Left colon (tissue), 2 donors: ENCODE data around the gene GREB1L. TPM values are rescaled to one million over a fixed set of nuclear protein-coding genes. Genes with fewer than 3 reads are reported as not detected.

ENCODE experiments used
- ATAC-seq: fragments of 200-7000 bp; cut with Tn5 transposase; one replicate; pipeline ENCODE4 v1.9.1; 2020; ENCODE audit warnings: mild to moderate bottlenecking, moderate library complexity
- DNase-seq, 2 donors: peaks; one replicate each; pipeline ENCODE4 v3.0.0-alpha.2; 2020
- intact Hi-C, 2 donors: fragments of 100-400 bp; cut with DNase I in 1 of 2; cut with micrococcal nuclease in 1 of 2; formaldehyde crosslinking; loops; one replicate each; pipeline versions ENCODE4 v1.11.2 to v1.14.0; 2022; cut with DNase I, micrococcal nuclease
- total RNA-seq, 2 donors: library from RNA; stranded (reverse); fragmentation: NEBNext Ultra II Directional; extraction: Animal tissue kit (Norgen Biotek cat#: 25700); gene quantifications; one replicate each; pipeline ENCODE4 v1.2.1, GENCODE V29; 2021
- donor health status: DM: no; HTN: no; CAD: no.
- donor health status: DM: yes; HTN: yes; CAD: no.

Gene GREB1L
- total RNA-seq, 2 donors from 2014 or later = 0.28 TPM; not detected in 1

GRCh38 chr18:21456428-21457178, 214.6 kb downstream of the GREB1L start:
- ATAC-seq (no peak), DNase-seq (no peak)
- intact Hi-C loops = no loop called here

DNA sequence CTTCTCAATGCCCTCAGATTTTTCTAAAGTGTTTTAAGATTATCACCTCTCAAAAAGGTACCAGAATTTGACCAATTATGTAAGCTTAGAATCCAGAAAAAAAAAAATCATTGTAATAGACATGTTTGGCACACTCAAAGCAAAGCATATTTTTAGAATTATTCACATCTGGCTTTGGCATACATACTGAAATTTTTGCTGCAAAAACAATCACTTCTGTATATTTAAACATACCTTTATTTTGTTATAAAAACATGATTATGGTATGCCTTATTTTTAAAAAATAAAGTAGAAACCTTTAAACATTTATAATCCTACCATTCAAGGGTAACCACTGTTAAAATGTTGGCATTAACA, 215.1 kb downstream of the GREB1L start:
- DNase-seq = no peak
- no peak for ATAC-seq
- intact Hi-C loops = no loop called here

DNA sequence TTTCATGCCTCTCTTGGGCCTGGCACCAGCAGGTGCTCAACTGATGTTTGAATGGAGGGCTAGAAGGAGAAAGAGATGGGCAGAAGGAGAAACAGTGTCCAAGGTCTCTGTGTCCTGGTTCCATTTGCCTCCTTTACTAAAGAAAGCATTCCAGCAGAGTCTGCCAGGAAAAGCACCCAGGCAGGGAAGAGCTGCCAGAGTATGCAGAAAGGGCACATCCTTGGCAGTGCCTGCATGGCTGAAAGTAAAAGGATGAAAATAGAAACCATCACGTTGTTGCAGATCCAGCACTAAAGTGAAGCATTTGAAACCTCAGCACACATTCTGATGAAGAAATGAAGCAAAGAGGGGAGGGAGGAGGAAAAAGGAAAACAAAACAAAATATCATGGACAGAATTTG, 216.3 kb downstream of the GREB1L start:
- DNase-seq (no peak), ATAC-seq (no peak)
- intact Hi-C loops = no loop called here

DNA sequence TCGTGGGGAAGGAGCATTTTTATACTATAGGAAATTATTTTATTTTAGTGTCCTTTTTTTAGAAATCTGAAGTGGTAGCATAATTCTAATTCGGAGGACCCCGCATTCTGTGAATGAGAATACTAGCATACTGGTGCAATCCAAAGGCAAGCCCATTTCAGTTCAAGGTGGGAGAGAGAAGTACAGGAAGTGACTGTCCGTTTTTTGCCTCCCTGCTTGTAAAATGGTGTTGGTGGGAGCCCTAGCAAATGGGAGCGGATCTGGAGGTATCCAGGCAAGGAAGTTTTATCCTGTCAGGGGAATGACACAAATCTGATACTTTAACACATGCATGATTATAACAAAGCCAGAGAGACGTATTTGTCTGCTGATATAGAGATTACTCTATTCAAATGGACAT, 216.8 kb downstream of the GREB1L start:
- DNase-seq = no peak
- intact Hi-C loops = no loop called here
- no peak for ATAC-seq

- intact Hi-C loops = no loop called here
- no peak for DNase-seq
- ATAC-seq = no peak
Measured at GRCh38 chr18:21459706-21460286, 217.8 kb downstream of the GREB1L start.

DNA sequence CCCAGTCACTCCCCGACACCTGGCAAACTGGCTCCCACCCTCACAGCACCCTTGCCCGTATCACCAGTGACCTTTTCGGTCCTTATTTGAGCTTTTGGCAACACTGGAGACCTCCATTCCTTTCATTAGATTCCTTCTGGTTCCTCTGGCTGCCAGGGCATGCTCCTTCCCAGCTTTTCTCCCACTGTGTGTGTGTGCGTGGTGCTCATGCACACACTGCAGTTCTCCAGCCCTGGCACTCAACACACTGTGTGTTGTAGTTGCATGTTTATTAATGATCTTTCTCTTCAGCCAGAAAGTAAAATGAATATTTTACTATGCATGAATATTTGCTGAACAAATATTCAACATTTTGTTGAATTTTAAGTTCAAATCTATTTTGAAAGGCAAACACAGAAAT, 219.4 kb downstream of the GREB1L start:
- no peak for ATAC-seq
- intact Hi-C loops = no loop called here
- DNase-seq = no peak

- ATAC-seq (no peak), DNase-seq (no peak)
Measured at GRCh38 chr18:21463718-21464117, 221.7 kb downstream of the GREB1L start.

DNA sequence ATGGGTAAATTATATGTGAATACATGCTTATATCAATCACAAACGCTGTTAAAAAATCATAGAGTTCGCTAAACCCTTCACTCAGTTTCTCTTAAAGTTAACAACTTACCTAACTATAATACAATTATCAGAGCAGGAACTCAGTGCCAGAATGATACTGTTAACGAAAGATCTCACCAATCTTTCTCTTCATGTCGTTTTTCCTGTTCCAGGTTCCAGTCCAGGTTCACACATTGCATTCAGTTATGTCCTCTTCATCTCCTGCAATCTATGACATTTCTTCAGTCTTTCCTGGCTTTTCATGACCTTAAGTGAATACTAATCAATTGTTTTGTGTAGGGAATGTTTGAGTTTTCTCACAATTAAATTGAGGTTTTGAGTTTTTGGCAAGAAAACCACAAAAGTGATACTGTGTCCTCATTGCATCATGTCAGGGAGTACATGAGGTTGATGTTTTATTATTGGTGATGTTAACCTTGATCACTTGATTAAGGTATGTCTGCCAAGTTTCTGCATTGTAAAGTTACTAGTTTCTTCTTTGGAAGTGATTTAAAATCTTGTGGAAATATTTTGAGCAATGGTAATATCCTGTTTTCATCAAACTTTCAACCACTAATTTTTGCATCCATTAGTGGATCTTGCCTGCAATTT, 226.6 kb downstream of the GREB1L start:
- intact Hi-C loops = no loop called here
- no peak for ATAC-seq
- no peak for DNase-seq

More at GRCh38 chr18:21463718-21464117, 221.7 kb downstream of the GREB1L start:
- intact Hi-C loops = no loop called here

GRCh38 chr18:21472741-21473140, 230.7 kb downstream of the GREB1L start:
- DNase-seq (no peak), ATAC-seq (no peak)
- intact Hi-C loops = no loop called here

DNA sequence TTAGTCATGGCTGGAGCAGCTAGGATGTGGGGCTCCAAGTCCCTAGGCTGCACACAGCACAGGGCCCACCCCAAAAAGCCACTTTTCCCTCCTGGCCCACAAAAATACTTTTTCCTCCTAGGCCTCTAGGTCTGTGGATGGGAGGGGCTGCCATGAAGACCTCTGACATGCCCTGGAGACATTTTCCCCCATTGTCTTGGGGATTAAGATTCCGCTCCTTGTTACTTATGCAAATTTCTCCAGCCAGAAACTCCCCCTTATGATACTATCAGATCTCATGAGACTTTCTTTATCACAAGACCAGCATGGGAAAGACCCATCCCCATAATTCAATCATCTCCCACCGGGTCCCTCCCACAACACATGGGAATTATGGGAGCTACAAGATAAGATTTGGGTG, 232.6 kb downstream of the GREB1L start:
- ATAC-seq (no peak), DNase-seq (no peak)
- intact Hi-C loops = no loop called here

DNA sequence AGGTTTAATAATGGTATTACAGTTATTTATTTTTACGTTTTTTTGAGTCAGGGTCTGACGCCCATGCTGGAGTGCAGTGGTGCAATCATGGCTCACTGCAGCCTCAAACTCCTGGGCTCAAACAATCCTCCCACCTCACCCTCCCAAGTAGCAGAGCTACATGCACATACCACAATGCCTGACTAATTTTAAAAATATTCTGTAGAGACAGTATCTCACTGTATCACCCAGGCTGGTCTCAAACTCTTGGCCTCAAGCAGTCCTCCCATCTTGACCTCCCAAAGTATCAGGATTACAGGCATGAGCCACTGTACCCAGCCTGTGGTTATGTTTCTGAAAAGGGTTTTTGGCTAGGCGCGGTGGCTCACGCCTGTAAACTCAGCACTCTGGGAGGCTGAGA, 237.7 kb downstream of the GREB1L start:
- ATAC-seq (no peak), DNase-seq (no peak)
- intact Hi-C loops = no loop called here

- DNase-seq (no peak), ATAC-seq (no peak)
- intact Hi-C loops = no loop called here
Measured at GRCh38 chr18:21481739-21482138, 239.7 kb downstream of the GREB1L start.

DNA sequence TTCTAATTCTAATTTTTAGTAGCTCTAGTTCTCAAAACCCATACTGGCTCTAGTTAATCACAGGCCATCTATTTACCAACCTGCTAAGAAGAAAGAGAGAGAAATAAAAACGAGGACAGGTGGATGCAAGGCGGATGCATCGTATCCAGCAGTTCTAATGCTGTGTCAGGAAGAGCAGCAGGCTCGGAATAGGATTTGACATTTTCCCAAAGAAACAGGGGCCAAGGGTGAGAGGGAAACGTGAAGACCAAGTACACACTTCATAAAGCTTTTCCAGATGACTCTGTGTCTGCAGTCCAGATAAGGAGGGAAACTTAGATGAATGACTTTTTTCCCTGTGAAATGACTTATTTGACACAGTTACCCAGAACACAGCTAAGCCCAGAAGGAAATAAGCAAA, 241.0 kb downstream of the GREB1L start:
- intact Hi-C loops = no loop called here

GRCh38 chr18:21484851-21485636, 243.0 kb downstream of the GREB1L start:
- ATAC-seq = no peak
- DNase-seq = no peak
- intact Hi-C loops = no loop called here

More for the DNA sequence above, 241.0 kb downstream of the GREB1L start:
- DNase-seq (no peak), ATAC-seq (no peak)

DNA sequence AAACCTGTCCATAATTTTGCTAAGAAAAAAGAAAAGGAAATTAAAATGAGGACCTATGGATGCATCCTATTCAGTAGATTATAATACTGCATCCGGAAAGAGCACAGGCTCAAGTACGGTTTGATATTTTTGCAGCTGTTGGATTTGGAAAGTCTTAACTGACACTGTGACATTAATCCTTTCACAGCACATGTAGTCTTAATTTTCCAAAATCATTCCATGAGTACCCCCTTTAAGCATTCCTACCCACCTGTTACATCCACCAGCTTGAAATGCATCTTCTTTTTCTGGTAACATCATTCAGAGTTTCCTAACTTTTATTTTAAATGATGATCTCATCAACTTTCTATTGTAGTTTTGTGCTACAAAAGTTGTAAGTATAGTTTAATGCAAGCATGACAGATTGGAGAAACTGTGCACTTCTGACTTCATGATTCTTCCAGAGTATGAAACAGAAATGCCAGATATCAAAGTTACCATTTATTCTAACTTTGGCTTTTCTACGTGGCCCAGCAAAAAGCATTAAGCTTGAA, 244.9 kb downstream of the GREB1L start:
- no peak for ATAC-seq
- intact Hi-C loops = no loop called here
- DNase-seq = no peak

DNA sequence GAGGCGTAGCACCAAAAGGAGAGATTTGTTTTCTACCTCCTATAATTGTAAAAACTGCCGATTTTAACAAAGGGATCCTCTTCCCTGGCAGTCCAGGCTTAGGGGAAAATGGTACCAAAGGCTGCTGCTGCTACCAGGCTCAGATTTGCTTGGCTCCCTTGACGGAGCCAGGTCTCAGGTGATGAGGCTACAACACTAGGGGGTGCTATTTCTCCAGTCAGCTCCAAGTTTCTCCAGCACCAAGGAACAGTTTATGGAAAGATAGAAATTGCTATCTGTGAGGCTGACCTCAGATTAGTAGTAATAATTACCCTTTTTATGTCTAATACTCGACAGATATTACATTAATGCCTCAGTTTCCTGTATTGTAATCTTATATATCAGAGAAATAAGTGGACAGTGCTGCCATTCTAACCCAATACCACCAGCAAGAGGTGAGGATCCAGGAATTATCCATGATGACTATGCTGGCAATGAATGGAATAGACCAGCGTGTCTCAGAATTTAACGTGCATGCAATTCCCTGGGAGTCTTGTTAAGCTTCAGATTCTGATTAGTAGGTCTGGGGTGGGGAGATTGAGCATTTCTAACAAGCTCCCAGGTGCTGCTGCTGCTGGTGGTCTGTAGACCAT, 247.2 kb downstream of the GREB1L start:
- intact Hi-C loops = no loop called here
- ATAC-seq (peak; percentile 80), DNase-seq (peak in 1 of 2 donors; percentile 25)

- no peak for DNase-seq
- no peak for ATAC-seq
- intact Hi-C loops = no loop called here
Measured at GRCh38 chr18:21489919-21490495, 248.0 kb downstream of the GREB1L start.

GRCh38 chr18:21490748-21491147, 248.7 kb downstream of the GREB1L start:
- intact Hi-C loops = no loop called here
- DNase-seq (no peak), ATAC-seq (no peak)
